ENCODE measurements around the gene PAK5. TPM values are rescaled to one million over a fixed set of nuclear protein-coding genes. Genes with fewer than 3 reads are reported as not detected.

The PAK5 gene
- total and polyA plus RNA-seq, 2 of the 13 experiments (the other 11 are each of a cell fraction or from before 2014, with no cell fraction given), result not detected

DNA sequence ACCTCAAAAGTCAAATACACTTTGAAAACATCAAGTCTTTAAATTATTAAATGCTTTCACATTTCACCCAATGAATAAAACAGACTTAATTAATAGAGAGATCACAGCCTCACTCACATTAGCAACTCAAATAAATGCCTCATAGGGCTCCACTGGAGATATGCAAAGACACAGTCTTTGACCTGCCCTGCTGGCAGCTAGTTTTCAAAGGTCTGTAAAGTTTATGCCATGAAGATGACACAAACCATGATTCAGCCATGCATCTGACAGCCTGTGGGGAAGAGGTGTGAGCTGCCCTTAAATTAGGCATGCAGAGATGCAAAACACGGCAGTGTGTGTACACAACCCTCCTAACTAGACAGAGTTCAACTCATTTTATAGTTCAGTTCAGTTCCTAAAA lies 83.6 kb downstream of the PAK5 start (continued):
- TF ChIP-seq, protein P1, sequence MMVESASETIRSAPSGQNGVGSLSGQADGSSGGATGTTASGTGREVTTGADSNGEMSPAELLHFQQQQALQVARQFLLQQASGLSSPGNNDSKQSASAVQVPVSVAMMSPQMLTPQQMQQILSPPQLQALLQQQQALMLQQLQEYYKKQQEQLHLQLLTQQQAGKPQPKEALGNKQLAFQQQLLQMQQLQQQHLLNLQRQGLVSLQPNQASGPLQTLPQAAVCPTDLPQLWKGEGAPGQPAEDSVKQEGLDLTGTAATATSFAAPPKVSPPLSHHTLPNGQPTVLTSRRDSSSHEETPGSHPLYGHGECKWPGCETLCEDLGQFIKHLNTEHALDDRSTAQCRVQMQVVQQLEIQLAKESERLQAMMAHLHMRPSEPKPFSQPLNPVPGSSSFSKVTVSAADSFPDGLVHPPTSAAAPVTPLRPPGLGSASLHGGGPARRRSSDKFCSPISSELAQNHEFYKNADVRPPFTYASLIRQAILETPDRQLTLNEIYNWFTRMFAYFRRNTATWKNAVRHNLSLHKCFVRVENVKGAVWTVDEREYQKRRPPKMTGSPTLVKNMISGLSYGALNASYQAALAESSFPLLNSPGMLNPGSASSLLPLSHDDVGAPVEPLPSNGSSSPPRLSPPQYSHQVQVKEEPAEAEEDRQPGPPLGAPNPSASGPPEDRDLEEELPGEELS (CRISPR knock-in tag; IDR thresholded peaks at IDR 0.05), result no peak
- no peak for TF ChIP-seq ZNF891 (CRISPR knock-in tag; IDR thresholded peaks at IDR 0.05)
- no peak for TF ChIP-seq KDM3A (CRISPR knock-in tag; IDR thresholded peaks at IDR 0.05; ENCODE audit: low read depth)
- TF ChIP-seq ZNF782 (CRISPR knock-in tag; IDR thresholded peaks at IDR 0.05; ENCODE audit: borderline replicate concordance), result no peak

DNA sequence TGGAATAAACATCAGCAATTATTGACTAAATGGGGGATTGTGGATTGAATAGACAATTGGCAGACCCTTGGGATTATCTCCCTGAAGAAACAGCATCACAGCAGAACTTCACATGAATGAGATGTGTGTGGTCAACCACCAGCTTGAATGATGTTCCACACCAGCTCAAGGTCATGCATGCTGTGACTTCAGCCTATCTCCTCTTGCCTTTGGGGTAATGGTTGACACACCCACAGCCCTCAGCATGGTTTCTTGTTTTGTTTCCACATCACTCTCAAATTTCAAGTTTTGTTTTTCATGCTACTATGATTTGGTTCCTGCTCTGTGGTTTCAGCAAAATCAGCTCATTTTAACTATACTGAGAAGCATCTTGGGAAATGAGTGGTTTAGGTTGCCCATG lies 94.3 kb downstream of the PAK5 start:
- BruUV-seq (replicated peaks), result no TSS peak
- TF ChIP-seq TBP (CRISPR knock-in tag; IDR thresholded peaks at IDR 0.05), result no peak
- TF ChIP-seq, protein P2, sequence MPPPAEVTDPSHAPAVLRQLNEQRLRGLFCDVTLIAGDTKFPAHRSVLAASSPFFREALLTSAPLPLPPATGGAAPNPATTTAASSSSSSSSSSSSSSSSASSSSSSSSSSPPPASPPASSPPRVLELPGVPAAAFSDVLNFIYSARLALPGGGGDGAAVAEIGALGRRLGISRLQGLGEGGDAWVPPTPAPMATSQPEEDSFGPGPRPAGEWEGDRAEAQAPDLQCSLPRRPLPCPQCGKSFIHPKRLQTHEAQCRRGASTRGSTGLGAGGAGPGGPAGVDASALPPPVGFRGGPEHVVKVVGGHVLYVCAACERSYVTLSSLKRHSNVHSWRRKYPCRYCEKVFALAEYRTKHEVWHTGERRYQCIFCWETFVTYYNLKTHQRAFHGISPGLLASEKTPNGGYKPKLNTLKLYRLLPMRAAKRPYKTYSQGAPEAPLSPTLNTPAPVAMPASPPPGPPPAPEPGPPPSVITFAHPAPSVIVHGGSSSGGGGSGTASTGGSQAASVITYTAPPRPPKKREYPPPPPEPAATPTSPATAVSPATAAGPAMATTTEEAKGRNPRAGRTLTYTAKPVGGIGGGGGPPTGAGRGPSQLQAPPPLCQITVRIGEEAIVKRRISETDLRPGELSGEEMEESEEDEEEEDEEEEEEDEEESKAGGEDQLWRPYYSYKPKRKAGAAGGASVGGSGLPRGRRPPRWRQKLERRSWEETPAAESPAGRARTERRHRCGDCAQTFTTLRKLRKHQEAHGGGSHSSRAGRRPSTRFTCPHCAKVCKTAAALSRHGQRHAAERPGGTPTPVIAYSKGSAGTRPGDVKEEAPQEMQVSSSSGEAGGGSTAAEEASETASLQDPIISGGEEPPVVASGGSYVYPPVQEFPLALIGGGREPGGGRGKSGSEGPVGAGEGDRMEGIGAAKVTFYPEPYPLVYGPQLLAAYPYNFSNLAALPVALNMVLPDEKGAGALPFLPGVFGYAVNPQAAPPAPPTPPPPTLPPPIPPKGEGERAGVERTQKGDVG (CRISPR knock-in tag; IDR thresholded peaks at IDR 0.05; ENCODE audit: borderline replicate concordance), result no peak
- TF ChIP-seq SRY (CRISPR knock-in tag; IDR thresholded peaks at IDR 0.05), result no peak
- TF ChIP-seq, protein P3, sequence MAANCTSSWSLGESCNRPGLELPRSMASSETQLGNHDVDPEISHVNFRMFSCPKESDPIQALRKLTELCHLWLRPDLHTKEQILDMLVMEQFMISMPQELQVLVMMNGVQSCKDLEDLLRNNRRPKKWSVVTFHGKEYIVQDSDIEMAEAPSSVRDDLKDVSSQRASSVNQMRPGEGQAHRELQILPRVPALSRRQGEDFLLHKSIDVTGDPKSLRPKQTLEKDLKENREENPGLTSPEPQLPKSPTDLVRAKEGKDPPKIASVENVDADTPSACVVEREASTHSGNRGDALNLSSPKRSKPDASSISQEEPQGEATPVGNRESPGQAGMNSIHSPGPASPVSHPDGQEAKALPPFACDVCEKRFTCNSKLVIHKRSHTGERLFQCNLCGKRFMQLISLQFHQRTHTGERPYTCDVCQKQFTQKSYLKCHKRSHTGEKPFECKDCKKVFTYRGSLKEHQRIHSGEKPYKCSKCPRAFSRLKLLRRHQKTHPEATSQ (CRISPR knock-in tag; IDR thresholded peaks at IDR 0.05; ENCODE audit: borderline replicate concordance), result no peak
- no peak for TF ChIP-seq PHF8 (CRISPR knock-in tag; IDR thresholded peaks at IDR 0.05)
- ATAC-seq (no peak), DNase-seq (ENCODE audit: low spot score) (no peak), FAIRE-seq (no peak)
- ChIA-PET CTCF (ENCODE audit: low intra/inter-chr PET ratio, low total read pairs) (no interaction called here), POLR2A (no interaction called here)
- H3K27me3 ChIP-seq (ENCODE audit: control insufficient read depth in 1 of 2, insufficient read depth in 2 of 2, low read length in 2 of 2), result no peaks in the 10 kb centered on the region
- H3K4me1 ChIP-seq (ENCODE audit: insufficient read depth, low read length), result no peaks in the 10 kb centered on the region
- no peaks in the 10 kb centered on the region for H4K20me1 ChIP-seq (ENCODE audit: insufficient read depth, low read length)
- no peaks in the 10 kb centered on the region for H3K79me2 ChIP-seq (ENCODE audit: insufficient read depth, low read length)
- H3K4me3 ChIP-seq (replicated peaks in 1 of 3; ENCODE audit: insufficient read depth in 1 of 3, low read depth in 2 of 3, low read length in 3 of 3), result no peak overlapping the region
- H3K27ac ChIP-seq (ENCODE audit: extremely low read length, insufficient read depth, low read length), result no peak overlapping the region
- peaks cover 4% of the 10 kb centered on the region; the same call in 1 of the 2 replicates for H3K9me3 ChIP-seq (ENCODE audit: low read length)
- H2AFZ ChIP-seq (ENCODE audit: low read length), result no peak overlapping the region
- intact Hi-C loops (cut with micrococcal nuclease; ENCODE audit: unreplicated experiment), result no loop called here
- H3K4me2 ChIP-seq (ENCODE audit: low read depth, low read length), result no peak overlapping the region
- H3K36me3 ChIP-seq (replicated peaks in 1 of 2; ENCODE audit: control insufficient read depth in 1 of 2, insufficient read depth in 2 of 2, low read length in 2 of 2), result no peaks in the 10 kb centered on the region
- in situ Hi-C loops (cut with HindIII; ENCODE audit: extremely low pct_ligation_motif_present, low pct_unique_long_range_greater_than_20kb), result no loop called here
- H3K9ac ChIP-seq (ENCODE audit: insufficient read depth, low read depth, low read length), result no peak overlapping the region
